T-helper 22 cell (primary cell): ENCODE measurements around the gene CNPPD1.

Source experiments
- DNase-seq: peaks from one replicate; pipeline ENCODE4 v3.0.0-alpha.2; 2020; ENCODE audit warnings: low read depth

CNPPD1 gene

DNA sequence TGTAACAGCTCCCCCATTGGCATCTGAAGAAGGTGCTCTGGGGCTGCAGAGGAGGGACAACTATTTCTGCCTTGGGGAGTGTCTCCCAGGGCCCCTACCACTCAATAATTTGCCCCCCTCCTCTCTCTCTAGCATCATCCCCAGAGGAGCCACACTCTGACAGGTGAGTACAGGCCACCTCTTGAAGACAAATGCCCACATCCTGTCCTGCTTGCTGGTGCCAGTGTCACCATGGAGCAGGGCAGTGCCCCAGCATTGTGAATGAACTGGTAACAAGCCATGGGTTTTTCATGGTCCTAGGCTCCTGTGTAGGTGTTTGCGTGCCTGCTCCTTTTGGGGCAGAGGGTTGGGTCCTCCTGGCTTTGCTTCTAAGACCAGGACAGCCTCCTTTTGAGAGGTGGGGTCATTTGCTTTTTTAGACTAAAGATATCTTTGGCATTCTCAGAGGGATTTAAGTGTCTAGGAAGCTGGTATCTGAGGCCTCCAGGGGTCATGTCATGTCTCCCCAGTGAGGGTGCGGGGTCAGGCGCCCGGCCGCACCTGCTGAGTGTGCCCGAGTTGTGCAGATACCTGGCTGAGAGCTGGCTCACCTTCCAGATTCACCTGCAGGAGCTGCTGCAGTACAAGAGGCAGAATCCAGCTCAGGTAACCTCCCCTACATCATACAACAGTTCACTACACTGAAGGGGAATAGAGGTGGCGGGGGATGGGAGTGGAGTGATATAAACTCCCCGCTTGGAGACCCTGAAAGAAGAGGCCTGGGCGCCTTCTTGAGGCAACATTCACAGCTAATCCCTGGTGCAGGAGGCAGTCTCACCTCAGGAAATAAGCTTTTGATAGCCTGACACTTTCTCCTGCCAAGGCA lies 3.1 kb upstream of the CNPPD1 start:
- DNase-seq: no peak

DNA sequence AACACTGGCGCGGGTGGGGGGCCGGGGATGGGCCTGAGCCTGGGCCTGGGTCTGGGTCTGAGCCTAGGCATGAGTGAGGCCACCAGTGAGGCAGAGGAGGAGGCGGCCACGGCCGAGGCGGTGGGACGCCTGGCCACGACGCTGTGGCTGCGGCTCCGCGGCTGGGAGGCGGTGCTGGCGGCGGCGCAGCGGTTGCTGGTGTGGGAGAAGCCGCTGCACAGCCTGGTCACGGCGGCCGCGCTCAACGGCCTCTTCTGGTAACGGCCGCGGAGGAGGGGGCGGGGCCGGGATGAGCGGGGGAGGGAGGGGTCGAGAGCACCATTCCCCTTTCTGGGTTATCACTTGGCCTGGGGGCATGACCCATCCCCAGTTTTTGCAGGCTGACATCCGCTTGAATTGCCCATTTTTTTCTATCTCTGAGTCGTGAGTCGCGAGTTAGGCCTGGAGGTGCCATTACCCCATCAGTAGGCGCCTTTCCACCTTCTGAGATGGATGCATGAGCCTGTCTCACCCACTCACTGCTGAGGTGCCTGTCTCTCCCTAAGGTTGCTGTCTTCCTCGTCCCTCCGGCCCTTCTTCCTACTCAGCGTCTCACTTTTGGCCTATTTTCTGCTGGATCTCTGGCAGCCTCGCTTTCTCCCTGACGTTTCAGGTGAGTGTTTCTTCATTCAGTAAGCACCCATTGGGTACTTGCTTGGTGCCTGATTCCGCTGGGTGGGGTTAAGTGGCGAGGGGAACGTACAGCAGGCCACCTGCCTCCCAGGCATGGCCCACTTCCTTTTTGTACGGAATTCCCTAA lies 1.9 kb upstream of the CNPPD1 start:
- DNase-seq: peak; percentile 35

DNA sequence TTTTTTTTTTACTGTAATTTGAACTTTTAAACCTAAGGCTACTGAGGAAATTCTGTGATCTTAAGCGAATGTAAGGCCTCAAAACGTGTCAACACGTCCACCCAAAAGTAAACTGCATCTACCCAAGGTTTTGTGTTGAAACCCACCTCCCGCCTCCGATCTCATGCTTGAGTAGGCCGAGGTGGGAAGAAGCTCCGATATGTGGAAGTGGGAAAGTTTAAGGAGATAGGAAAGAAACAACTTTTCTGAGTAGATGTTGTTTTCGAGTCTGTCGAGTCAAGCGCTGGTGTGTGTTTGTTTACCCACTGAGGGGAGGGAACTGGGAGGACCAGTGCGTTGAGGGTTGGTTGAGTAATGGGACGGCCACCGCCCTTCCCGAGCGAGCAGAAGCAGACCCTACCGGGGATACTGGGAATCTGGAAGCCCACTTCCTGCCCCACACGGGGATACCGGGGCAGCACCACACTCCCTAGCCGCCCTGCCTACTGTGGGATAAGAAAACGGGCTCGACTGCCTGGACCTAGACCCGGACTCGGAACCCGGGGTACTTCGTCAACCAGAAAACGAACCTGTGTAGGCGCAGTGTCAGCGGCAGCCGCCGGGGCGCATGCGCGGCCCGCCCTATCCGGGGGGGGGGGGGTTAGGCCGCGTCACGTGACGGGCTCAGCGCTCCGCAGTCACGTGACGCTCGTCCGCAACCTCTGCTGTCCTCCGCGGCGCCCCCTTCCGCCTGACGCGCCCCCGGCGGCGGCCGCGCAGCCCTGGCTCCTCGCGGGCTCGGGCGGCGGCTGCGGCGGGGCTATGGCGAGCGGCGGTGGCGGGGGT lies 1.0 kb upstream of the CNPPD1 start, which contains the start of gene RETREG2:
TSS of gene RETREG2 (plus strand) at position 724 of the 825 bp plus-strand sequence. CDS start at position 802, 78 bp downstream.
- peak; percentile 76 for DNase-seq

- DNase-seq: no peak
Measured at GRCh38 chr2:219175928-219176817, 552 bp downstream of the CNPPD1 start.

DNA sequence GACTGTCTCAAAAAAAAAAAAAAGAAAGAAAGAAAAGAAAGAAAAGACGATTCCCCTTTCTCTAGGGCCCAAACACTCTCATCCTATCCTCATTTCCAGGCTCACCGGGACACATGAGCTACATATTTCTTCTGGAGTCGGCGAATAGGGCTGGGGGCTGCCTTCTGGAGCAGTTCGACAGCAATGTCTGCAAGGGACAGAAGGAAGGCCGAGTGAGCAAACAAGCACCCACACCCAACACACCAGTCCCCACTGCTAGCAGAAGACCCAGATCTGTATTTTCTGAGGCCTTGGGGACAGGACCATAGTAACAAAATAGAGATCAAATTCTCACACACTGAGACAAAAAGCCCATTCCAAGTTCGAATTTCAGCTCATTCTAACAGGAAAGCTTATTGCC lies 1.2 kb downstream of the CNPPD1 start:
- DNase-seq: no peak

DNA sequence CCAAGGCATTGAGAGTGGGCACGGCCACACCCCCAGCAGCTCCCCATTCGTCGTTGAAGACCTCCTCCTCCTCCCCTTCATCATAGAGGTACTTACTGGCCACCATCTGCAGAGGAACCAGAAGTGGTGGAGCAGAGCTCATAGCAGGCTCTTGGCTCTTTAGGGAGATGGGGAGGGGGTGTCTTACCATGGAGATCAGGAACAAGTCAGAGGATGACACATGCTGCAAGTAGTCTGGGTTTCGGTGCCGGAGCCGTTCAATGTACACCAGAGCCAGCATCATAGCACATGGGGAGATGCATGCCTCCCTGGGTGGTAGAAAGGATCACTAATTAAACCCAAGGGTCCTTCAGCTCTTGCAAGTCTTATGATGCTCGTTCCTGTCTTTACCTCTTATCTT lies 1.9 kb downstream of the CNPPD1 start:
- DNase-seq: no peak

- DNase-seq: no peak
Measured at GRCh38 chr2:219174146-219174545, 2.6 kb downstream of the CNPPD1 start.

DNA sequence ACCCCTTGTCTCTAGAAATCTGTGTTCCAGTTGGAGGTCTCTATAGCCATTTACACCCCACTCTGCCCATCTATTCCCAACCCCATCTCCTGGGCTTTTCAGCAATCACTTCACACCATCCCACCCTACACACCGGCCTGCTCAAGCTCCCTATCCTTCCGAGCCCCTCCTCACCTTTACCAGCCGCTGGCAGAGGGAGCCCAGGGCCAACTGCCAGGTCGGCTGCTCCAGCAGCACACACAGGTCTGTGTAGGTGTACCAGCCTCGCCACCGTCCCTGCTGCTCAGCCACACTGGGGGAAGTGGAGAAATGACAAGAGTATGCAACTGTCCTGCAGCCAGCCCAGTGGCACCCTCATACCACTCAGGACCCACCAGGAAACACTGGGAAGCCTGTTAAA lies 3.5 kb downstream of the CNPPD1 start:
- no peak for DNase-seq

- no peak for DNase-seq
Measured at GRCh38 chr2:219172231-219173154, 4.2 kb downstream of the CNPPD1 start.

GRCh38 chr2:219171231-219171651 lies 5.5 kb downstream of the CNPPD1 start:
- DNase-seq: no peak

GRCh38 chr2:219169930-219170654 lies 6.6 kb downstream of the CNPPD1 start, which contains the start of gene SLC23A3:
SLC23A3 (minus strand) TSS chr2:219170029; CDS start chr2:219169984, 45 bp downstream.
- no peak for DNase-seq

DNA sequence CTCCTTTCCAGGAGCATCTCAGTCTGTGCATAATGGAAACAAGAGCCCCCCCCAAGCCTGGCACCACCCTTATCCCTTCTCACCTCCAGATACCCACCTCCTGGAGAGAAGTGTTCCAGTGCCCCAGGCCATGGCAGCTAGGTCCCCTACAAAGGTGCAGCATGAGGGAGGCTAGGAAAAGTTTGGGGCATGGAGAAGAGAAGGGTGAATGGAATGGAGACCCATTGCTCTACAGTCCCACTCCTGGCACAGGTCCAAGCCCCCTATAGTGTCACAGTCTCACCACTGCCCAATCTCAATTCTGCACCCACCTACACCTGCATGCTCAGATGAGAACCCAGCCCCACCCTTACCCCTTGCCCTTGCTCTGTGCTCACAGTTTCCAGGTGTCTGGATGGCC lies 7.8 kb downstream of the CNPPD1 start:
- DNase-seq: no peak

DNA sequence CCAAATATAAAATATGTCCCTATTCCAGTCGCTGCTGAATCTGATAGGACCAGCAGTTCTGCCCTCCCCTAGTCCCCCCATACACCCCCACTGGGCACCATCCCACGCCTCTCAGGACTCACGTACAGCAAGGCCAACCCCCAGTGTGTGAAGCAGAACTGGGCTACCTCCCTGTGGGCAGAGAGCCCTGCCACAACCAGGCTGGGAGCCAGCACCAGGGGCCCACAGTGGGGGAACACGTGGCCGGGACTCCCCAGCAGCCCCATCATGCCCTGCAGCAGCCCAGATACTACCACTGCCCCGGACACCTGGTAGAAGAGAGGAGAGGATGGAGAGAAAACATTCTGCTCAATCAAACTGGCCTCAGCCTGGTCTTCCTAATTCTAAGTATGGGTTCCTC lies 8.2 kb downstream of the CNPPD1 start:
- no peak for DNase-seq

GRCh38 chr2:219167997-219168396 lies 8.7 kb downstream of the CNPPD1 start:
- no peak for DNase-seq

DNA sequence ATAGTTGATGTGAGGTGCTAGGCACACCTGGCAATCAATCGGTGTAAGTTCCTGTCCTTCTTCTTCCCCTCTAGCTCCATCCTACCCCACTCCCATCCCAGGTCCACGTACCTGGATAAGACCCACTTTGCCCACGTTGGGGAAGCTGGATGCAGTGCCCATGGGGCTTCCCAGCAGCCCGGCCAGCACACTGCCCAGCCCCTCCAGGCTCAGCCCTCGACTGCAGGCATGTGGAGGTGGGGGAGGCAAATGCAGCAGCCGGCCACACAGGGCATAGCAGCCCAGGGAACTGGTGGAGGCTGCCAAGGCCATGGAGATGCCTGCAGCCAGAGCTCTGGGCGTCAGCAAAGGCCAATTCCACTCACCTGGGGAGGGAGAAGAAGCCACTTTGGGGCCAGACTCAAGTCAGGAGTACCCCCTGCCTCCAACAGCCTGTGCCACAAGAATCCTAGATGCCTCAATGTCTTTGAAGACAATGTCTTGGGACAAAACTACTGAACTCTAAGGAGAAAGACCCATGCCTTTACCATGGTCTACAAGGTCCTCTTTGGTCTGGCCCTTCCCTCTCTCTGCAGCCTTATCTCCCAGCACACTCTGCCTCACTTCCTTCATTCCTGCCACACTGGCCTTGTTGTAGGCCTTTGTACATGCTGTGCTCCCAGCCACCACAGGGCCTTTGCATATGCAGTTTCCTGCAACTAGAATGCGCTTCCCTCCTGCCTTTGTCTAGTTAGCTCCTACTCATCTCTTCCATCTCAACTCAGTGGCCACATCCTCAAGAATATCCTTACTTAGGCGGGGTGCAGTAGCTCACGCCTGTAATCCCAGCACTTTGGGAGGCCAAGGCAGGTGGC lies 11.4 kb downstream of the CNPPD1 start:
- no peak for DNase-seq

GRCh38 chr2:219163156-219163555 lies 13.6 kb downstream of the CNPPD1 start:
- no peak for DNase-seq

GRCh38 chr2:219161097-219161496 lies 15.6 kb downstream of the CNPPD1 start:
- no peak for DNase-seq
